G401 (cell line): ENCODE measurements around the gene PTPRQ. TPM values are rescaled to one million over a fixed set of nuclear protein-coding genes. Genes with fewer than 3 reads are reported as not detected.

Experiments used
- DNase-seq: peaks from one replicate; pipeline ENCODE4 v3.0.0-alpha.2; 2015; ENCODE audit warnings: low spot score
- in situ Hi-C: cut with HindIII; loops from 2 replicates; pipeline ENCODE4 v1.10.0; 2016; ENCODE audit warnings: low sequenced_read_pairs, mixed read lengths
- total RNA-seq: library from RNA; depleted of rRNA; stranded (reverse); fragments of >200 nt; shearing (Covaris generic); gene quantifications from 2 replicates; pipeline ENCODE4 v1.2.3, GENCODE V29; 2014

PTPRQ gene
- total RNA-seq, 1 experiment from 2014 or later = not detected

DNA sequence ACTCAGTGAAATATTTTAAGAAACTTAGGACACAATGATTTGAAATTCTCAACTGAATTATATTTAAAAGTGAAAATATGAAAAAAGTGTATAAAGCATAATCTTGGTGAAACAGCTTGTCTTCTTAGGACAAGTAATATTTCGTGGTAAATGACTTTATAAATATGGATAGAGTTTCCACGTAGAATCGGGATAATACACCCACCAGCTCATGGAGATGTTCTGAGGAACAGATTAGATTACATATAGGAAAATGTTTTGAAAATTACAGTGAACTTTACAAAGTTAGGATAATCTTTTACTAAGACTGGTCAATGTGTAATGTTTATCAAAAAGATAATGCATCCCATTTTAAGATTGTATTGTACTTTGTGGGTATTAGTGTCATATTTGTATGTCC is 237.8 kb downstream of the PTPRQ start:
- in situ Hi-C loops = no loop called here

DNA sequence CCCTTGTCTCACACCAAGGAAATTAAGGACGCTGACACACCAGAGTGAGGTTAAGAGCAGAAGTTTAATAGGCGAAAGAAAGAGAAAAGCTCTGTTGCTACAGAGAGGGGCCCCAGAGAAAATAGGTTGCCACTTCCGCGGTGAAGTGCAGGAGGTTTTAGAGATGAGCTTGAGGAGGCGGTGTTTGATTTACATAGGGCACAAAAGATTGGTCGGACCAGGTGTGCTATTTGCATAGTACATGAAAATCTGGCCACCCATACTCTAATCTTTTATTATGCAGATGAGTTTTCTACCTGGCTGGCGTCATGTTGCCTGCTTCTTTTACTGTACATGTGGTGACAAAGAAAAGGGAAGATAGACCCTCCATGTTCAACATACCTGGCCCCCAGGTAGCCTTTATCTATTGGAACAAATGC is 240.1 kb downstream of the PTPRQ start:
- DNase-seq = no peak
- in situ Hi-C loops = no loop called here

More for the DNA sequence above, 237.8 kb downstream of the PTPRQ start:
- no peak for DNase-seq

DNA sequence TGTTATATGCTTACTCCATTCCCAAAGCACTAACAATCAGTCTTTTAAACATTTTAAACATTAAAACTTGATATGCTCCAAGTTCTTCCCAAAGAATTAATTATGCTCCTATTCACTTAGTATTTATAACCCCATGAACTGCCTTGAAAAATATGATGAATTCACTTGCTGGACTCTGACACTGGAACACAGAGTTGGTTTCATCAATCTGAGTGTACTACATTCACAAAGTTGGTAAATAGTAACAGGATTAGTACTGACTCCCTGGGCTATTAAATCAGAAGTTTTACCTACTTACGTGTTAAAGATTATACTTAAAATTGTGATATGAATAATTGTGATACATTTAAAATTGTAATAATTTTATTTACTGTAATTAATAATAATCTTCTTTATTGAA is 246.1 kb downstream of the PTPRQ start:
- no peak for DNase-seq
- in situ Hi-C loops = no loop called here

DNA sequence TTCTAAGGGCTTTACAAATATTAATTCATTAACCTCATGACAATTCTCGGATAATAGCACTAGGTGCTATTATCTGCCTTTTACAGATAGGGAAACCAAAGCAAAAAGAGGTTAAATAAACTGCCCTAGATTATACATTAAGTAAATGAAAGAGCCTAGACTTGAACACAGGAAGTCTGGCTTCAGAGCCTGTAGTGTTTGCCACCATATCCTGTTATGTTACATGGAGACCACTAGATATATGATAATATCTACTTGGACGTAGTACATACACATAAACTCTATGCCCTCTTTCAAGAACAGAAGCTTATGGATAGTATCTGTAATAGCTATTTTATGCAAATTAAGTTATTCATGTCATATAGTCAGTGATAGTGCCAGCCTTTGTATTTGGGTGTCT is 246.5 kb downstream of the PTPRQ start:
- in situ Hi-C loops = no loop called here
- DNase-seq = no peak

DNA sequence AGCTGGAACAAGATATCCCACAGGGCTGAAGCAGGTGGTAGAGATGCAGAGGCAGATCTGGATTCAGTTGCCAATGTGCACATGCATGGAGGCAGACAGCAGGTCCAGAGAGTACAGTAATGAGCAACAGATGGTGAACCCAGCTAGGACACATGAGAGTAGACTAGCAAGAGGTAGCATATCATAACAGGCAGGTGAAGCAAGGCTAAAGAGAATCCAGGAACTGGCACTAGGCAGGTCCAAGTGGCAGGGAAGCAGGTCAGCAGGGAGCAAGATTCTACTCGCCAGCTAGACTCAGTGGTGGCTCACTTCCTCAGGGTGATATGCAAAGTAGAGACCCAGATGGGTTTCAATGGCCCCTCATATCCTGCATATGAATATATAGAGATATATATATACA is 248.1 kb downstream of the PTPRQ start:
- in situ Hi-C loops = no loop called here
- DNase-seq = peak; percentile 97

DNA sequence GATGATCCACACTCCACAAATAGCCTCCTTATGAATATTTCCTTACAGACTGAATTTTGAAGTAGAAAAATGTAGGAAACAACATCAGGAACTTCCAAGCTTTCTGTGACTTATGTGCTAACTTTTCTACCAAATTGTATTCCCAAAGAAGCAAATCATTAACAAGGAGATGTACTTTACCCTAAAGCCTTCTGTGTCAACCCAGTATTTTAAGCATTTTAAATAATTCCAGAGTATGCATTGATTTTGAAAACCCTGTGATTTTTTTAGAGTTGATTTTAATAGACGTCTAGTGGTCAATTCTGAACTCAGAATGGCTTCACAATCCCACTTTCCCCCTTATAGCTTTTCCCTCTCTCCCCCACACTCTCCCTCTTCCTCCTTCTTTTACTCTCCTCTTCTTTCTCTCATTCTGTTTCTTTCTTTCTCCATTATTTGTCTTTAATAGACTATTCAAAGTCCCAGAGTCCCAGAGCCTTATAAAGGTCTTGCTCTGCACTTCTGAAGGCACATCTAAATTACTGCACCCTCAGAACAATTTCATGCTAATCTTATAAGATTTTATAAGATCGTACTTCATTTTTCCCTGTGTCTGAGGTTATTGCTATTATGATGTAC is 253.3 kb downstream of the PTPRQ start:
- no peak for DNase-seq
- in situ Hi-C loops = no loop called here

DNA sequence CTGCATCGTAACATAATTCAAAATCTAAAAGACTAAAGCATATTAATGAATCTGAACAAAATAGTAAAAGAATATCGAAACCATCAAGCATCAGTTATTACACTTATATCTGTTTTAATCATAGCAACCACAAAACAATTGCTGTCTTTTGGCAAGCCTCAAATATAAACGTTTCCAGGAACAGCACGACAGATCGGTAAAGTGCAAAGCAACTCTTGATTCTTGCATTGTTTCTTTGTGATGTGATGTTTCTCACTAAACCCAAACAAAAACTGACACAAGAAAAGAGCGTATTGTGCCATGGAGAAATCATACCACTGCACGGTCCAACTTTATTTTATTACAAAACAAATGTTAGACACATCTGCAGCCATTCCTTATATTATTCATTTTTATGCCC is 254.2 kb downstream of the PTPRQ start:
- no peak for DNase-seq
- in situ Hi-C loops = no loop called here

DNA sequence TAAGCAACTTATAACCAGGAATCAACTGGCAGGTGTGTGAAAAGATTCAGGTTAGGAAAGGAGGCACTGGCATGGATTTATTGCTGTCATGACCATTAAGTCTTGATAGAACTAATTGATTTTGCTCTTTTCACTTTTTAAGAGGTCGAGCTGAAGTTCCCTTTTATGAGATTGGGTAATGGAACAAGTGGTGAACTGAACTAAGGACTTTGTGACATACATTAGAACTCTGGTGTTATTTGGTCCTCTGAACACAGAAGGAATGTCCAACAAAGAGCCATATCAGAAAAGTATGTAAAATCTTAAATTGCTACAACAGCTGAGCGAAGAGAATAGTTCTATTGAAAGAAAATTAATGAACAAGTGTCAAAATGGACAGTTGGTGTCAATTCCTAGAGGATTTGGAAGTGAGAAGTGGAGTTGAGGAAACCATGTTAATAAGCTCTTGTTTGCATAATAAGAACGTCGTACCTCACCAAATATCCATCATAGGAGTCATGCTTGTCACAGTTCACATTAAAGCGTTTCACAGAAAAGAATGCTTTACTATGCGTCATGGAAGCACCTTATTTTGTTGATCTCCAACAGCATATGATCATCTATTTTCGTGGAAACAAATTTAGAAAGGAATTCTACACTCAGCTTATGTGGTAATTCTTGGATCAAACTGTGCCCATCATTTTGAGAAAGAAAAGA is 255.0 kb downstream of the PTPRQ start:
- no peak for DNase-seq
- in situ Hi-C loops = no loop called here

DNA sequence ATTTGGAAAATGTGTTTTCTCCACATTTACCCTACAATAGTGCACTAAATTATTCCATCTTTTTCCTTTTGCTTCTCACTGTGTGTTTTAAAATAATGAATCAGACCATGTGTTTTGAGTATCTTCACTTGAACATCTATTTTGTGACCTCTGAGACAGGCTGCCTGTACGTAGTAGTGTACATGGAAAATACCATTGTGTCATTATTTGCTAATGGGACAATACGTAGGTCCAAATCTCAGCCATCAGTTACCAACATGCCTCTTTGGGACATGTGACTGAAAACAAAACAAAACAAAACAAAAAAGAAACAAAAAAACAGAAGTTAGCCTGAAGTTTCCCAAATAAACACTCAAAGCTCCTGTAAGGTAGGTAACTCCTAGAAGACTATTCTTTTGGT is 256.3 kb downstream of the PTPRQ start:
- in situ Hi-C loops = no loop called here
- DNase-seq = no peak

DNA sequence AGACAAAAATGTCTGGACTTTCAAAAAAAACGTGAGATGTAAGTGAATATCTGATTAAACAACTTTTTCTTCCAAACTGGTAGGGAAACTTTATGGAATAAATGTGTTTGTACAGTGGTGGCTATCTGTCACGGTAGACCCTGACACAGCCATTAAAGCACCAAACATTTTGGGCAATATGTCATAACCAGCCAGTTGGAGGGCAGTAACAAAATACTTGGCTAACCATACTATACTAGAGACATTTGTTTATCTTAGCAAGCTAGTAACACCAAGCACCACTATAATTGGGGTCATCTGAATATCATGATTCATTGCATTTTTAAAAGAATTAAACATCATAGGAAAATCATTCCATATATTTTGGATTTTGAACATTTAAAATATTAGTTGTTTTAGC is 257.4 kb downstream of the PTPRQ start:
- no peak for DNase-seq
- in situ Hi-C loops = no loop called here

DNA sequence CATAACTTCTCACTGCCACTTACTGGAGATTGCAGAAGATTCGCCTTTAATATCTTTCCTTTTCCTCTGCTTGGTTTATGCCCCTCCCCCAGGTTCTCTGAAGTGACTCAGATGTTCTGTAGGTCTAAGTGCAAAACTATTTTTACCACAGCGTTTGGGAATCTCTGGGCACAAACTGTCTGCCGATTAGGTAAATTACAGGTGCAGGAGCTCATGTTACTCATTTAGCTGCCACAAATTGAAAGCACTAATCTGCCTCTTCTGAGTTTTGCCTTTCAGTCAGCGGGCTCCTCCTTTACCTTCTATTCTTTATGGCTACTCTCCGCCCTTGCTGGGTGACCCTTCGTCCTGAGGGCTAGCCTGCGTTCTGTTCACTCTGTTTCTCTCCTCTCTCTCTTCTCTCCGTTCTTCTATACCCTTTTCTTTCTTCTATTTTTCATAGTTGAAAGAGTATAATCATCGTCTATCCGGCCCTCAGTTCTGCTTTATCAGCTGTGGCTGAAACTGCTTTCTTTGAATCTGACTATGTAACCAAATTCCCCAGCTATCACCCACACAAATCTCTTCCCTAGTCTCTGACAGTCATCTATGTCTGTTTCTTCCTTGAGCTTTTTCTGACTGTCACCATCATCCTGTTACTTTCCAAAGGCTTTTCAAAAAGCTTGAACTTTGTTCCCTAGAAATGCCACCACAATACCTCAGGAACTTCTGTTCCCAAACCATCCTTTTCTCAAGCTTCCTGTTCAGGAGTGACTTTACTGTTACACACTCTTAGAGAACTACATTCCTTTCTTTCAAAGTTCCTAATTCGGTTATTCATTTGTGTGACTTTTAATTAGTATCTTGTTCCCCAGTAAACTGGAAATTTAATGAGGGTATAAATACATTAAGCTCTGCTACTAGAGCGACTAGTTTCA is 259.1 kb downstream of the PTPRQ start:
- in situ Hi-C loops = no loop called here
- no peak for DNase-seq

DNA sequence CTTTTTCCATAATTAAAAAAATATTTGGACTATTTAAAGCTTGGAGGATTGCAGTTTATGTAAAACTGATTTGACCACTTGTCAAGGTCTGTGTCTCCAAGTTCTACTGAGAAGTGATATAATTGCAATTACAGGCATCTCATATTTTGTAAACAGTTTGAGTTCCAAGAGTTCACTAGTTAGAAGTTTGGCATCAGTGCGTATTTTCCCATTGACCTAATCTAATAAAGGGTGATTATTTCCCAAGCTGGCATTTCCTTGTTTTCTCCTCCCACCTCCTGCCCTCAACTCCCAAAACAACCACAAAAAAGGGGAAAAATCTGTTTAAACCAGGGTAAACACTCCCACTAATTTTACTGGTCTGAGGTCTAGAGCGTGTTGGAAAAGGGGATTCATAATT is 260.4 kb downstream of the PTPRQ start:
- in situ Hi-C loops = no loop called here
- no peak for DNase-seq

DNA sequence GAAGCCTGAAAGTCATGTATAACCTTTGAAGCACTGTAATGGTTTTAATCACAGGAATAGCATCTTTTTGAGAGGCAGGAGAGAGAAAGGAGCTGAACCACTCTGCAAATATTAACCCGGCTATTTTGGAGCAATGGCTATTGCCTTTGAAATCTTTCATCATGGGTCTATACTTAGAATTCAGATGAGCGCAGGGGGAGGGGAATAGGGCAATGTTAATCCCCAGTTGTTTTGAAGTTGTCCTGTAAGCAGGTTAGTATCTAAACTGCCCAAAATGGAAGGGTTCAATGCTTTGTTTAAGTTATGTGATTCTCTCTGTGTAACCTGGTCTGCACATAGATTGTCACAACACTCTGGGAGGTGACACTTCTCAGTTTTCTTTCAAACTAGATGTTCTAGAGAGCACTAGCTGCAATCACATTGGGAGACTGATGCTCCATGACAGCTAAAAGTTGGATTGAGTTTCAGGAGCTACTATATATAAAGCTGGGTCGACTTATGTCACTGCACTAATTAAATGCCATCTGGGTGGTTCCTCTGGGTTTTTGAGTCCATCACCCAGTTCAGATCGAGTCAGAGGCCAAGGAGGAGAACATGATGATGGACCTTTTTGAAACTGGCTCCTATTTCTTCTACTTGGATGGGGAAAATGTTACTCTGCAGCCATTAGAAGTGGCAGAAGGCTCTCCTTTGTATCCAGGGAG is 263.2 kb downstream of the PTPRQ start, which contains the start of gene MYF6:
Gene MYF6, plus strand, starts transcription at position 509 of the 704 bp plus-strand sequence. Its CDS starts 86 bp downstream, at position 595.
- in situ Hi-C loops = no loop called here
- no peak for DNase-seq

DNA sequence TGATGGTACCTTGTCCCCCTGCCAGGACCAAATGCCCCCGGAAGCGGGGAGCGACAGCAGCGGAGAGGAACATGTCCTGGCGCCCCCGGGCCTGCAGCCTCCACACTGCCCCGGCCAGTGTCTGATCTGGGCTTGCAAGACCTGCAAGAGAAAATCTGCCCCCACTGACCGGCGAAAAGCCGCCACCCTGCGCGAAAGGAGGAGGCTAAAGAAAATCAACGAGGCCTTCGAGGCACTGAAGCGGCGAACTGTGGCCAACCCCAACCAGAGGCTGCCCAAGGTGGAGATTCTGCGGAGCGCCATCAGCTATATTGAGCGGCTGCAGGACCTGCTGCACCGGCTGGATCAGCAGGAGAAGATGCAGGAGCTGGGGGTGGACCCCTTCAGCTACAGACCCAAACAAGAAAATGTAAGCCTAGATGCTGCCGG is 263.8 kb downstream of the PTPRQ start:
- DNase-seq = no peak
- in situ Hi-C loops = no loop called here

DNA sequence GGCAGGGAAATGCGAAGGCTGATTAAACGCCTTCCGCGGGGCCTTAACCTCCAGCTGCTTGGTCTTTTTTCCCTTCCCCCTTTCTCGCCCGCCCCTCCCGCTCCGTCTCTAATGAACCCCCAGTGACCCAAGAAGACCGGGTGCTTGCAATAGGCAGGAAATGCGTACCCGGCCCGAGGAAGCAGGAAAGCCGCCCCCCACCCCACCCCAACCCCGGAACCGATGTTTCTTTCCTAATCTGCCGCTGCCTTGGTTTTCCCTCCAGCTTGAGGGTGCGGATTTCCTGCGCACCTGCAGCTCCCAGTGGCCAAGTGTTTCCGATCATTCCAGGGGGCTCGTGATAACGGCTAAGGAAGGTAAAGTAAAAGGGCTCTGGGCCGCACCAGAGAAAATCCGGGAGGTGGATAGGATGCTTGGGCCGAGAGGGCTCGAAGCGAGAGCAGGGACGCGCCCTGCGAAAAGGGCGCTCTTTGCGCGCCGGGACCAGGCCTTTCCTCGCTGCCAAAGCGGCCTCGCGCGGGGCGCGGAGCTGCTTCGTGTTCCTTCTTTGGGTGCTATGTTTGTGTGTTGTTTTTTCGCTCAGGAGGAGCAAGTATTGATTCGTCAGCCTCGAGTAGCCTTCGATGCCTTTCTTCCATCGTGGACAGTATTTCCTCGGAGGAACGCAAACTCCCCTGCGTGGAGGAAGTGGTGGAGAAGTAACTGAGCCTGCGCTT is 264.4 kb downstream of the PTPRQ start:
- no peak for DNase-seq
- in situ Hi-C loops = no loop called here

DNA sequence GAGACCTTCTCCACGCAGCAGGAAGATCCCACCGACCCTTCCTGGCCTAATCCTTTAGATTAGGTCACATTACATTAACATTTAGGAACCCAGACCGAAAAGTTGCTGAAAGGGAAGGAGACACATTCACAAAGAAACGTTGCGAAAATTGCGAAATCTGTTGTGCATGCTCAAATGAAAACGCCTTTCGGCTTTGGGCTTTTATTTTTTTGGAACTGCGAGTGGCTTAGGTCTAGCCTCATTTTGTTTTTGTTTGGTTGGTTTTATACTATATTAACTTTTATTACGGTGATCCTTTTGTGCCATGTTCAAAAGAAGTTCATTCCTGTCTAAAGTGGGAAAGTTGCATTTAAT is 264.9 kb downstream of the PTPRQ start:
- in situ Hi-C loops = no loop called here
- no peak for DNase-seq

DNA sequence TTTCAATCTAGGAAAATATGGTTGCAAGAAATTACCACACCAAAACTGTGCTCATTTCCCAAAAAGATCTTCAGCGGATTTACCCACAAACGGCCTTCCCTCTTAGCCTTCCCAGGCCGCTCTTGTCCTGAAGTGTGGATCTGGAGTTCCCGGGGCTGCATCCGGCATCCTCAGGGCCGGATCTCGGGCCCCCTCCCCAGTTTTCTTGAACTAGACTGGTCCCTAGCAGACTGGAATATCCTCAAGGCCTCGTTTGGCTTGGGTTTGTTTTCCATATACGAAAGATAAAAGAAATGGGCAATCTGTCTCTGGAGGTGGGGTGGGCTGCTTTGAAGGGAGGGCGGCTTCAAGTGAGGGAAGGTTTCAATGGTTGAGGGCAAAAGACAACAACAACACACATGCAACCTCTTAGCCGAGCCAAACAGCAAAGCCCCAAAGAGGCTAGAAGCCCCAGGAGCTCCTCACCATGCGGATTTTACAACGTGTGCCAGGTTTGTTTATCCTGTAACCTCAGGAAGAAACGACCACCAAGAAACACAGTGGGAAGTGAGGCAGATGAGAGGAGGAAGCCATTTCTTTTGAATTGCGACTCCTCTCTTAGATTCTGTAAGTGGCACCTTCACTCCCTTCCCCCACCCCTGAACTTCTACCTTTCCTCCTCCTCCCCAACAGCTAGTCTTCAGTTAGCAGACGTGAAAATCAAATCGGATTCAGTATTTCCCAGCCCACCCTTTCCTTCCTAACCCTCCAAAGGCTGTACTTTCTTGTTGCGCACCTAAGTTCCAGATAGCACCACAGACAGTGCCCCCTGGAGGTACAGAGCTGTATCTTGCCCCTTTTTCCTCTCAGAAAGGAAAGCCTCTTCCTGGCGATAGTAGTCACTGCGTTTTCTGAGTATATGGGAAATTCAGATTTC is 266.0 kb downstream of the PTPRQ start:
- in situ Hi-C loops = no loop called here
- DNase-seq = no peak
